Fibroblast of pulmonary artery (primary cell): ENCODE data around the gene FOS.

Experiments
- DNase-seq: peaks from one replicate; pipeline ENCODE4 v3.0.0-alpha.2; 2010; ENCODE audit warnings: low read depth
- H3K4me3 ChIP-seq: replicated peaks from 2 replicates; pipeline ENCODE4 v1.5.1; 2011; ENCODE audit warnings: low read depth, mild to moderate bottlenecking, control low read depth, low read length, moderate library complexity
- CTCF ChIP-seq: IDR thresholded peaks from 2 replicates; pipeline ENCODE4 v1.5.1; 2011; ENCODE audit warnings: mild to moderate bottlenecking, control low read depth, low read length, inconsistent platforms; ENCODE audit errors: missing control alignments

Gene FOS

GRCh38 chr14:75244121-75244520, 34.5 kb upstream of the FOS start:
- TF ChIP-seq CTCF: no peak

GRCh38 chr14:75246546-75247285, 31.9 kb upstream of the FOS start:
- no peak for DNase-seq
- TF ChIP-seq CTCF: no peak
- H3K4me3 ChIP-seq: no peak overlapping the region

More at GRCh38 chr14:75244121-75244520, 34.5 kb upstream of the FOS start:
- DNase-seq: no peak
- H3K4me3 ChIP-seq: no peak overlapping the region

- no peak for TF ChIP-seq CTCF
- no peak overlapping the region for H3K4me3 ChIP-seq
- DNase-seq: no peak
Measured at GRCh38 chr14:75247286-75247922, 31.2 kb upstream of the FOS start.

GRCh38 chr14:75247939-75248338, 30.7 kb upstream of the FOS start:
- H3K4me3 ChIP-seq: no peak overlapping the region
- no peak for DNase-seq
- TF ChIP-seq CTCF: no peak

GRCh38 chr14:75249251-75249957, 29.2 kb upstream of the FOS start:
- no peak overlapping the region for H3K4me3 ChIP-seq
- no peak for TF ChIP-seq CTCF
- DNase-seq: no peak

- DNase-seq: no peak
- TF ChIP-seq CTCF: no peak
- H3K4me3 ChIP-seq: no peak overlapping the region
Measured at GRCh38 chr14:75249958-75250336, 28.7 kb upstream of the FOS start.
